ENCODE measurements around the gene TAF9. TPM values are rescaled to one million over a fixed set of nuclear protein-coding genes. Genes with fewer than 3 reads are reported as not detected.

Gene TAF9
- total and polyA plus RNA-seq, 2 of the 13 experiments (the other 11 are each of a cell fraction or from before 2014, with no cell fraction given), result 113 to 218 TPM

DNA sequence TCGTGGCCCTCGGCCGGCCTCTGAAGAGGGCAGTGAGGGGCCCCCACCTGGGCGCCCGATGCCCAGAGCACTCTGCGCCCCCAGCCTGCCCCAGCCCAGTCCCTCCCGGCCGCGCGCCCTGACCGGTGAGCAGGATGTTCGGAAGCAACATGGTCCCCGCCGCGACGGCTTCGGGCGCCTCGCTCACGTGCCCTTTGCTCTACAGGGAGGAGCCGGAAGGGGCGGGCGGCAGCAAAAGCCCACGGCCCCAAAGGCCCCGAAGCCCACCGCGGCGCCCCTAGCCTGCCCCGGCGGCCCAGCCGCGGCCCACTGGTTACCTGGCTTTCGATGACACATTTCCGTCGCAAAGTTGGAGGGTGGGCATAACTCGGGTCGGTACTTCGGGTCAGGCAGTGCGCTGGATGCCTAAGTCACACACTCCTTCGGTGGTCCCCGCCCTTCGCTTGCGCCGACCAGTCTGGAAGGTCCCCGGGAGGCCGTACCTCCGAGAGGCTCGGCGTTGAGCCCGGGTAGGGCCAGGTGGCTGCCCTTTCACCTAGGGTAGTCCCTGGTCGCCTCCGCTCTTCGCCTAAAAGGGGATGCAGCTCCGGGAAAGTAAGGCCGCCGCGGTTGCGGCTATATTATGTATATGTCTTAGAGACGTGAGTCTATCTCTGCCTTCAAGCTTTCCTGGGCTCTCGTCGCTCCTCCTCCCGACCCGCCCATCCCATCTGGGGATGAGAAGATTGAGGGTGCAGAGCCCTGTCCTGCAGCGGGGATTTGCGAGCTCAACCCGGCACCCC, at the start of gene TAF9, which contains the start of the genes AK6 and RAD17 (continued):
- TF ChIP-seq, protein P1, sequence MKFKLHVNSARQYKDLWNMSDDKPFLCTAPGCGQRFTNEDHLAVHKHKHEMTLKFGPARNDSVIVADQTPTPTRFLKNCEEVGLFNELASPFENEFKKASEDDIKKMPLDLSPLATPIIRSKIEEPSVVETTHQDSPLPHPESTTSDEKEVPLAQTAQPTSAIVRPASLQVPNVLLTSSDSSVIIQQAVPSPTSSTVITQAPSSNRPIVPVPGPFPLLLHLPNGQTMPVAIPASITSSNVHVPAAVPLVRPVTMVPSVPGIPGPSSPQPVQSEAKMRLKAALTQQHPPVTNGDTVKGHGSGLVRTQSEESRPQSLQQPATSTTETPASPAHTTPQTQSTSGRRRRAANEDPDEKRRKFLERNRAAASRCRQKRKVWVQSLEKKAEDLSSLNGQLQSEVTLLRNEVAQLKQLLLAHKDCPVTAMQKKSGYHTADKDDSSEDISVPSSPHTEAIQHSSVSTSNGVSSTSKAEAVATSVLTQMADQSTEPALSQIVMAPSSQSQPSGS (CRISPR knock-in tag; IDR thresholded peaks at IDR 0.05), result peak; percentile 79
- TF ChIP-seq ZNF737 (CRISPR knock-in tag; IDR thresholded peaks at IDR 0.05; ENCODE audit: borderline replicate concordance) (peak; percentile 12; the same call in 1 of the 2 replicates), HNRNPK (IDR thresholded peaks at IDR 0.05; ENCODE audit: low read depth, low read length, poor library complexity, severe bottlenecking) (peak; percentile 70), KDM4B (CRISPR knock-in tag; IDR thresholded peaks at IDR 0.05) (no peak; the same call in 1 of the 2 replicates), ZNF451 (CRISPR knock-in tag; IDR thresholded peaks at IDR 0.05) (0 out of 2 replicates have a peak, but pooled peaks have one; percentile 12), ATF1 (CRISPR knock-in tag; IDR thresholded peaks at IDR 0.05) (peak; percentile 69), MXD3 (CRISPR knock-in tag; IDR thresholded peaks at IDR 0.05) (peak; percentile 76), CCAR2 (optimal IDR thresholded peaks at IDR 0.05; ENCODE audit: low read depth, low read length) (no peak), RBFOX2 (IDR thresholded peaks at IDR 0.05; ENCODE audit: low read depth, low read length) (peak; percentile 99), SAP130 (CRISPR knock-in tag; IDR thresholded peaks at IDR 0.05; ENCODE audit: low read depth) (peak; percentile 86), RNF2 (conservative IDR thresholded peaks at IDR 0.05; ENCODE audit: low read depth) (peak; percentile 81; the same call in 1 of the 2 replicates), YEATS2 (CRISPR knock-in tag; IDR thresholded peaks at IDR 0.05; ENCODE audit: borderline replicate concordance) (peak; percentile 92), SMAD1 (CRISPR knock-in tag; IDR thresholded peaks at IDR 0.05; ENCODE audit: borderline replicate concordance, low read depth) (peak; percentile 80), MED1 (CRISPR knock-in tag; IDR thresholded peaks at IDR 0.05) (peak; percentile 69), ZNF484 (CRISPR knock-in tag; IDR thresholded peaks at IDR 0.05; ENCODE audit: borderline replicate concordance, low read depth) (0 out of 2 replicates have a peak, but pooled peaks have one; percentile 62), RARA (CRISPR knock-in tag; IDR thresholded peaks at IDR 0.05) (0 out of 2 replicates have a peak, but pooled peaks have one; percentile 6), KAT8 (CRISPR knock-in tag; IDR thresholded peaks at IDR 0.05) (peak; percentile 95), ZSCAN20 (CRISPR knock-in tag; IDR thresholded peaks at IDR 0.05; ENCODE audit: borderline replicate concordance) (no peak), ZNF543 (CRISPR knock-in tag; IDR thresholded peaks at IDR 0.05) (peak; percentile 72; the same call in 1 of the 2 replicates), CREM (IDR thresholded peaks at IDR 0.05) (peak; percentile 59; the same call in 1 of the 2 replicates), CREM (CRISPR knock-in tag; IDR thresholded peaks at IDR 0.05) (no peak), MEF2D (CRISPR knock-in tag; IDR thresholded peaks at IDR 0.05) (no peak), ZSCAN31 (CRISPR knock-in tag; IDR thresholded peaks at IDR 0.05; ENCODE audit: low read depth) (peak; percentile 96), ATF7-NPFF (CRISPR knock-in tag; IDR thresholded peaks at IDR 0.05; ENCODE audit: low read depth) (peak; percentile 79)
- TF ChIP-seq, protein P2, sequence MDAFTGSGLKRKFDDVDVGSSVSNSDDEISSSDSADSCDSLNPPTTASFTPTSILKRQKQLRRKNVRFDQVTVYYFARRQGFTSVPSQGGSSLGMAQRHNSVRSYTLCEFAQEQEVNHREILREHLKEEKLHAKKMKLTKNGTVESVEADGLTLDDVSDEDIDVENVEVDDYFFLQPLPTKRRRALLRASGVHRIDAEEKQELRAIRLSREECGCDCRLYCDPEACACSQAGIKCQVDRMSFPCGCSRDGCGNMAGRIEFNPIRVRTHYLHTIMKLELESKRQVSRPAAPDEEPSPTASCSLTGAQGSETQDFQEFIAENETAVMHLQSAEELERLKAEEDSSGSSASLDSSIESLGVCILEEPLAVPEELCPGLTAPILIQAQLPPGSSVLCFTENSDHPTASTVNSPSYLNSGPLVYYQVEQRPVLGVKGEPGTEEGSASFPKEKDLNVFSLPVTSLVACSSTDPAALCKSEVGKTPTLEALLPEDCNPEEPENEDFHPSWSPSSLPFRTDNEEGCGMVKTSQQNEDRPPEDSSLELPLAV (CRISPR knock-in tag; conservative IDR thresholded peaks at IDR 0.05; ENCODE audit: low read depth), result no peak
- TF ChIP-seq, protein P3, sequence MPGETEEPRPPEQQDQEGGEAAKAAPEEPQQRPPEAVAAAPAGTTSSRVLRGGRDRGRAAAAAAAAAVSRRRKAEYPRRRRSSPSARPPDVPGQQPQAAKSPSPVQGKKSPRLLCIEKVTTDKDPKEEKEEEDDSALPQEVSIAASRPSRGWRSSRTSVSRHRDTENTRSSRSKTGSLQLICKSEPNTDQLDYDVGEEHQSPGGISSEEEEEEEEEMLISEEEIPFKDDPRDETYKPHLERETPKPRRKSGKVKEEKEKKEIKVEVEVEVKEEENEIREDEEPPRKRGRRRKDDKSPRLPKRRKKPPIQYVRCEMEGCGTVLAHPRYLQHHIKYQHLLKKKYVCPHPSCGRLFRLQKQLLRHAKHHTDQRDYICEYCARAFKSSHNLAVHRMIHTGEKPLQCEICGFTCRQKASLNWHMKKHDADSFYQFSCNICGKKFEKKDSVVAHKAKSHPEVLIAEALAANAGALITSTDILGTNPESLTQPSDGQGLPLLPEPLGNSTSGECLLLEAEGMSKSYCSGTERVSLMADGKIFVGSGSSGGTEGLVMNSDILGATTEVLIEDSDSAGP (CRISPR knock-in tag; IDR thresholded peaks at IDR 0.05; ENCODE audit: borderline replicate concordance), result peak; percentile 88
